Measurements from ENCODE around the gene GALP.
"Not testable (repeated sequence)": the region's sequence is repeated elsewhere in the genome, so short reads cannot be mapped to it uniquely, and the experiment has no call there.

The GALP gene

GRCh38 chr19:56148955-56149655 lies 26.7 kb upstream of the GALP start:
- not testable (repeated sequence) for DNase-seq

- DNase-seq = no peak
Observed at GRCh38 chr19:56149656-56150038, 26.2 kb upstream of the GALP start.

- no peak for DNase-seq
Observed at GRCh38 chr19:56150358-56150757, 25.4 kb upstream of the GALP start.

- DNase-seq = no peak
Observed at GRCh38 chr19:56152644-56153043, 23.2 kb upstream of the GALP start.

- DNase-seq = no peak
Observed at GRCh38 chr19:56153507-56153906, 22.3 kb upstream of the GALP start.

- no peak for DNase-seq
Observed at GRCh38 chr19:56155124-56155687, 20.6 kb upstream of the GALP start.

- no peak for DNase-seq
Observed at GRCh38 chr19:56156768-56157167, 19.0 kb upstream of the GALP start.

GRCh38 chr19:56158170-56158757 lies 17.5 kb upstream of the GALP start:
- no peak for DNase-seq

GRCh38 chr19:56159009-56159559 lies 16.7 kb upstream of the GALP start:
- DNase-seq = no peak

GRCh38 chr19:56159622-56160271 lies 16.1 kb upstream of the GALP start:
- no peak for DNase-seq

GRCh38 chr19:56161534-56161933 lies 14.3 kb upstream of the GALP start:
- DNase-seq = no peak

- no peak for DNase-seq
Observed at GRCh38 chr19:56162258-56162657, 13.6 kb upstream of the GALP start.

GRCh38 chr19:56163097-56163496 lies 12.7 kb upstream of the GALP start:
- DNase-seq = no peak

- DNase-seq = no peak
Observed at GRCh38 chr19:56167064-56167578, 8.7 kb upstream of the GALP start.

GRCh38 chr19:56170261-56170660 lies 5.5 kb upstream of the GALP start:
- DNase-seq = no peak

GRCh38 chr19:56174086-56174485 lies 1.7 kb upstream of the GALP start:
- DNase-seq = no peak

- DNase-seq = no peak
Observed at GRCh38 chr19:56174550-56174949, 1.3 kb upstream of the GALP start.

GRCh38 chr19:56176310-56176709 lies 502 bp downstream of the GALP start:
- DNase-seq = not testable (repeated sequence)

GRCh38 chr19:56176881-56177280 lies 1.1 kb downstream of the GALP start:
- DNase-seq = no peak

GRCh38 chr19:56177564-56178243 lies 1.9 kb downstream of the GALP start:
- no peak for DNase-seq

GRCh38 chr19:56189785-56190184 lies 14.0 kb downstream of the GALP start:
- no peak for DNase-seq

- no peak for DNase-seq
Observed at GRCh38 chr19:56191115-56191514, 15.3 kb downstream of the GALP start.

- DNase-seq = no peak
Observed at GRCh38 chr19:56191711-56192110, 15.9 kb downstream of the GALP start.

All from effector CD4-positive, alpha-beta T cell (primary cell).